ENCODE data around the gene TMEM164. TPM values are rescaled to one million over a fixed set of nuclear protein-coding genes. Genes with fewer than 3 reads are reported as not detected.

TMEM164 gene
- polyA plus RNA-seq, 1 donor (not counting 4 experiments of a cell fraction or from before 2014, with no cell fraction given): 15.3 TPM

DNA sequence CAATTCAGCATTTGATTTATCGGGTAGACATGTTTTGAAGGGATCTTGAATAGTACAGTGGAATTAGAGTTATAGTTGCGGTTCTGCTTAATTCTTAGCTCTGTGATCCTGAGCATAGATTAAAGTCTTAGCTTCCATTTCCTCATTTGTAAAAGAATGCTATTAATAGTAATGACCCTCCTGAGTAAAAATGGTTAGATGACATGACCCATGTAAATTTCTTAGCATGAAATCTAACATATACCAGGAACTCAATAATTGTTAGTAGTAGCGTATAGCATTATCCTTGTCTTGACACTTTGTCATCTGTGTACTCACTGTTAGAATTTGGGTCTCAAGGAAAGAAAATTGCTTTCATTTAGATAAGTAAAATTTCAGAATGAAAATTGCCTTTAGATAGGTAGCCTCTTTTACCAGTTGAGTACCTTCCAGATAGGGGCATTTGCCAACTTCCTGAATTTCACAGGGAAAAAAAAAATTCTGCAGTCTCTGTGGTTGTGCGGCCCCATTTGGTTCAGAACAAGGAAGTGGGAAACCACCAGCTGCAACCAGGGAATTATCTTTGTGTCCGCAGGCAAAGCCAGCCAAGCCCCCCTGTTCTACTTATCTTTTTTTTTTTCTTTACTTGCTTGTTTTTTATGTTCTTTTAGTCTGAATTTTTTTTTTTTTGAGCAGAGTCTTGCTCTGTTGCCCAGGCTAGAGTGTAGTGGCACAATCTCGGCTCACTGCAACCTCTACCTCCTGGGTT lies 86.9 kb downstream of the TMEM164 start:
- FAIRE-seq (no peak), DNase-seq (ENCODE audit: low read depth, low spot score) (no peak)
- Histone ChIP-seq H3K9me1 (ENCODE audit: control insufficient read depth, extremely low read depth, insufficient read depth, low read length) (no peaks in the 10 kb centered on the region), H3K4me1 (ENCODE audit: control insufficient read depth, extremely low read depth, insufficient read depth, low read length) (peaks cover 17% of the 10 kb centered on the region), H3K36me3 (ENCODE audit: control insufficient read depth in 2 of 2, extremely low read depth in 1 of 2, insufficient read depth in 2 of 2, low read length in 2 of 2) (no peaks in the 10 kb centered on the region), H3K4me3 (ENCODE audit: control insufficient read depth in 2 of 3, extremely low read depth in 1 of 3, insufficient read depth in 2 of 3, low read depth in 1 of 3, low read length in 3 of 3) (no peak overlapping the region), H3K4me2 (ENCODE audit: control insufficient read depth, extremely low read depth, insufficient read depth, low read depth, low read length) (peak overlapping the region; percentile 45), H4K20me1 (ENCODE audit: control insufficient read depth, extremely low read depth, insufficient read depth, low read length) (no peaks in the 10 kb centered on the region), H3K9ac (ENCODE audit: control insufficient read depth, extremely low read depth, insufficient read depth, low read length) (no peak overlapping the region), H3K9me3 (ENCODE audit: control insufficient read depth, low read depth, low read length) (no peaks in the 10 kb centered on the region), H3K27ac (ENCODE audit: control insufficient read depth, insufficient read depth, low read length) (peak overlapping the region; percentile 99), H3K79me2 (ENCODE audit: control insufficient read depth, insufficient read depth, low read length) (peaks cover 5% of the 10 kb centered on the region), H3K27me3 (ENCODE audit: control insufficient read depth, extremely low read depth, insufficient read depth, low read length) (no peaks in the 10 kb centered on the region), H2AFZ (ENCODE audit: control insufficient read depth, low read length) (no peak overlapping the region)
- TF ChIP-seq CTCF (optimal IDR thresholded peaks at IDR 0.05 in 1 of 3, IDR thresholded peaks at IDR 0.05 in 1 of 3, conservative IDR thresholded peaks at IDR 0.05 in 1 of 3; ENCODE audit: extremely low read depth in 1 of 3, insufficient read depth in 2 of 3, low read length in 3 of 3) (no peak), EZH2 (IDR thresholded peaks at IDR 0.05; ENCODE audit: low read length) (no peak)
- dilution Hi-C loops (cut with MboI; ENCODE audit: extremely low pct_ligation_motif_present, low sequenced_read_pairs): no loop called here

GRCh38 chrX:110097920-110098319 lies 95.0 kb downstream of the TMEM164 start:
- Histone ChIP-seq H3K9ac (ENCODE audit: control insufficient read depth, extremely low read depth, insufficient read depth, low read length) (no peak overlapping the region), H3K9me3 (ENCODE audit: control insufficient read depth, low read depth, low read length) (no peaks in the 10 kb centered on the region), H2AFZ (ENCODE audit: control insufficient read depth, low read length) (no peak overlapping the region), H3K9me1 (ENCODE audit: control insufficient read depth, extremely low read depth, insufficient read depth, low read length) (no peaks in the 10 kb centered on the region), H3K27me3 (ENCODE audit: control insufficient read depth, extremely low read depth, insufficient read depth, low read length) (no peaks in the 10 kb centered on the region), H3K4me1 (ENCODE audit: control insufficient read depth, extremely low read depth, insufficient read depth, low read length) (no peaks in the 10 kb centered on the region), H3K4me2 (ENCODE audit: control insufficient read depth, extremely low read depth, insufficient read depth, low read depth, low read length) (no peak overlapping the region), H3K36me3 (ENCODE audit: control insufficient read depth in 2 of 2, extremely low read depth in 1 of 2, insufficient read depth in 2 of 2, low read length in 2 of 2) (no peaks in the 10 kb centered on the region), H3K27ac (ENCODE audit: control insufficient read depth, insufficient read depth, low read length) (no peak overlapping the region), H4K20me1 (ENCODE audit: control insufficient read depth, extremely low read depth, insufficient read depth, low read length) (no peaks in the 10 kb centered on the region), H3K79me2 (ENCODE audit: control insufficient read depth, insufficient read depth, low read length) (peaks cover 2% of the 10 kb centered on the region), H3K4me3 (ENCODE audit: control insufficient read depth in 2 of 3, extremely low read depth in 1 of 3, insufficient read depth in 2 of 3, low read depth in 1 of 3, low read length in 3 of 3) (no peak overlapping the region)
- no peak for FAIRE-seq
- dilution Hi-C loops (cut with MboI; ENCODE audit: extremely low pct_ligation_motif_present, low sequenced_read_pairs): no loop called here
- TF ChIP-seq EZH2 (IDR thresholded peaks at IDR 0.05; ENCODE audit: low read length) (no peak), CTCF (optimal IDR thresholded peaks at IDR 0.05 in 1 of 3, IDR thresholded peaks at IDR 0.05 in 1 of 3, conservative IDR thresholded peaks at IDR 0.05 in 1 of 3; ENCODE audit: extremely low read depth in 1 of 3, insufficient read depth in 2 of 3, low read length in 3 of 3) (no peak)
- no peak for DNase-seq (ENCODE audit: low read depth, low spot score)
